GM18517 (cell line): Measurements from ENCODE around the gene DRC3.
"Not testable (repeated sequence)": the region's sequence is repeated elsewhere in the genome, so short reads cannot be mapped to it uniquely, and the experiment has no call there.

ENCODE experiments used
- ATAC-seq: cut with Tn5 transposase; IDR thresholded peaks from one replicate; pipeline ENCODE4 v1.9.1; 2021; ENCODE audit warnings: mild to moderate bottlenecking, moderate library complexity; ENCODE audit not compliant: unreplicated experiment

DRC3 gene

DNA sequence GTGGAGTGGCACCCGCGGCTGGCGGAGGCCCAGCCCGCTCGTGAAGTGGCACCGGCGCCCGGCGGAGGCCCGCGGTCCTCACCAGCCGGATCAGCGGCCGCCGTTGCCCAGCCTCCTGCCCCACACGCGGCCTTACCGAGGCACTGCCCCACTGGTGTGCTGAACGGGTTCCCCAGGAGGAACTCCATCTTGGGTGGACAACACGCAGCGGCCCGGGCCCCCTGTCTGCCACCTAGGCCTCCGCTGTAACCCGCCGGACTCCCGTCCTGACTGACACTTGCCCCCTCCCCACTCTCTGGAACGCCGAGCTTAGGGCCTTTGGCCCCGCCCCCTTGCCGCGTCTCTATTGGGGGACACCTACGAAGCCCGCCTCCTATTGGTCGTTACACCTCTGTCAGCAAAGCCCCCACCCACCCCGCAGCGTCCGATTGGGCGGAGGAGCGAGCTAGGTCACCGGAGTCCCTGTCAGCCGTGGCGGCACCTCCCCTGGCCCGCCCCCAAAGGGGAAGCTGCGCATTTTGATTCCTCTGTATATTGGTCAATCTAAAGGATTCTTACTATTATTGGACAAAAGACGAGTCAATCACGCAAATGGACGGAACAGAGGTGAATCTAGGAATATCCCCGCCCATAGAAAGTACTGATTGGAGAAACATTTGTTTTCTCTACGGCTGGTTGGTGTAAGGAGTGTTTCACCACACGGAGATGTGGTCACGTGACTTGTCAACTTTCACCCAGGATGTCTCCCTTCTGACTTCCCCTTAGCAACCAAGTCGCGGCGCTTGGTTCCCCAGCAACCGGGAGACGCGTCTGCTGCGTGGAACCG lies at the start of gene DRC3, which contains the start of gene TOM1L2:
DRC3 (plus strand) TSS at position 737 of the 826 bp plus-strand sequence. CDS start 4,737 bp downstream, outside the sequence.
TOM1L2 (minus strand) TSS at position 275 of the 826 bp plus-strand sequence; CDS start at position 188, 87 bp downstream.
- ATAC-seq: peak; percentile 93

- ATAC-seq: no peak
These were observed 48.4 kb upstream of the DRC3 start for GRCh38 chr17:17924131-17924856.

DNA sequence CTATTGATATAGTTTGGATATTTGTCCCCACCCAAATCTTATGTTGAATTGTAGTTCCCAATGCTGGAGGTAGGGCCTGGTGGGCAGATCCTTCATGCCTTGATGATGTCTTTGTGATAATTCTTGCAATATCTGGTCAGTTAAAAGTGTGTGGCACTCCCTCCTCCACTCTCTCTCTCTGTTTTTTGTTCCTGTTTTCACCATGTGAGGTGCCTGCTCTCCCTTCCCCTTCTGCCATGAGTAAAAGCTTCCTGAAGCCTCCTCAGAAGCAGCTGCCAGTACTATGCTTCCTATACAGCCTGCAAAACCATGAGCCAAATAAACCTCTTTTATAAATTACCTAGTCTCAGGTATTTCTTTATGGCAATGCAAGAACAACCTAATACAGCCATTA lies 47.8 kb upstream of the DRC3 start:
- ATAC-seq: no peak

GRCh38 chr17:17926036-17926435 lies 46.6 kb upstream of the DRC3 start:
- ATAC-seq: no peak

DNA sequence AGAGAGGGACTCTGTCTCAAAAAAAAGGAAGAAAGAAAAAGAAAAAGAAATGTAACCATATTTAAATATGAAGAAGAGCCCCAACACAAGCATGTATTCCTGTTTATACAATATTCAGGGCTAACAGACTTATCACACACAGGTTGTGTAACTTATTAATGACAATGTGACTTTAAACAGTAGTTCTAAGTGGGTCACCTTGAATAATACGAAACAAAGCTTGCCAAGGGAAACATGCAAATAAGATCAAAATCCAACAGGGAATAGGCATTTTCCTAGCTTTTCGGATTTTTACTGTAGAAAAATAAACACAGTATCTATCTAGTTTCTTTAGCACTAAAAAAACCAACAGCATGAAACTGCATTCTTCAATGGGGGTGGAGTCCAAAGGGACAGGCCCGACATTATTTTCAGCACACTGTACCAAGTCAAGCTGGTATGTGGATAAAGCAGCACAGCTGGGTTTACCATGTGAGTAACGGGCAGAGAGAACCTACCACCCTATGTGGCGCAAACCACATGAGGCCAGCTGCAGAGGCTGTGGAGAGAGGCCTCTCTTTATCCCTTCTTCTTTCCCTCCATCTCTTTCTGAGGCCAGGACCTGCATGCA lies 45.7 kb upstream of the DRC3 start:
- ATAC-seq: no peak

DNA sequence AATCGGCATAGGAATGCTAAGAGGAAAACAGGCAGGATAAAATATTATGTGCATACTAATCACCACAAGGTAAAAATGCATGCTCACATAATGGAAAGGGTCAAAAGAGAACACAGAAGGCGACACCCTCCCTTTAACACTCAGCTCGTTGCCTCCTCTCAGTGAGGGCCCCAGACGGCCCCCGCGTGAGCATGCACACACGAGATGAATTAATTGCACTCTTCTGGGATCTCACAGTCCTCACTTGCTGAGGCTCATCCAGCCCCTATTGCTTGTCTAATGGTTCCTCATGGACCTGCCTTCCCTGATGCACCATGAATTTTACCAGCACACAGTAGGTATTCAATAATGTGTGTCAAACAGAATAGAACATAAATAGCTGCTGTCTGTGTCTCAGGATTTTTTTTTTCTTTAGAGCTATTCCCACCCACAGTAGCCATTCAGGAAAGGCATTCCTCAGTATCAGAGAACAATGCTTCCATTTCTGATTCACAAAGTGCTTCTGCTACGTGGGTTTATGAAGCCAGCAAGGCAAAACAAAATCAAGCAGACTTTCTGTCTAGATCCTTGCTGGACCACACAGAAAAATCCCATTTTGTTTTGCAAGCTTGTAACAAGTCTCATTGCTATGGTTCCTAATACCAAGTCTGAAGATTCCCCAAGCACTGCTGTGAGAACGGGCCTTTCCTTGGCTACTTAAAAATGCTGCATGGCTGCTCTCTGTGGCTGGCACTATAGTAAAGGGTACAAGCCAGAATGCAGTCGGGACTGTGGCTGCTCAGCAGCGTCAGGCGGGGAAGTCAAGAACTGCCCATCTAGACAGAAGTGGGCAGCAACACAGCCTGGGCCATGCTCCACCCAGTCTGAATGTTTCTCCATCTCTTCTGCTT lies 44.0 kb upstream of the DRC3 start:
- no peak for ATAC-seq

DNA sequence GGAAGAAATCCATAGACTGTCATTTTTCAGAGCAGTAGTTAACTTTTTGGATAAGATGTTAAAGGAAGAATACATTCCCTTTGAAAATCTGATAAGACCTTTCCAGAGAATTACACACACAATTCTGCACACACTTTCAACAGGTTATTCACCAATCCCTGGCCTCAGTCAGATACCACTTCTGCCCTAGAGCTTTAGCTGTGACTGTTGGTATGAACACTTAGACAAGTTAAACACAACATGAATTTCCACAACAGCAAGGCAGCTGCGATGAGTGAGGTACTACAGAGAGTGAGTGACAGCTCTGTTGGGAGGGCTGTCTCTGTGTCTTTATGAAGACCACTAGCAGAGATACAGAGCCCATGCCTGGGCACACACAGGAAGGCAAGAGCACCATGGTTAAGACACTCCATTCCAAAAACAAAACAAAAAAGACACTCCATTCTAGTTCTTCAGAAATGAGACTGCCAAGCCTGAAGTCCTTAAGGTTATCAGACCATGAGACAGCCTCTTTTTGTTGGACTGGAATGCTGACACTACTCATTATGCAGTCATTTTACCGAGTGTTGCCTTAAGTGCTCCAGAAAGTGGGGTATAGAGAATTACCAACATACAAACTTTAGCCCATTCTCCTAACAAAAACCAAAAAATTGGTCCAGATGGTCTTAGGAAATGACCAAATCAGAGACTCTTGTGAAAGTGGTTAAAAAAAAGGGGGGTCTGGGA lies 42.8 kb upstream of the DRC3 start:
- no peak for ATAC-seq

- no peak for ATAC-seq
These were observed 42.0 kb upstream of the DRC3 start for GRCh38 chr17:17930674-17931073.

DNA sequence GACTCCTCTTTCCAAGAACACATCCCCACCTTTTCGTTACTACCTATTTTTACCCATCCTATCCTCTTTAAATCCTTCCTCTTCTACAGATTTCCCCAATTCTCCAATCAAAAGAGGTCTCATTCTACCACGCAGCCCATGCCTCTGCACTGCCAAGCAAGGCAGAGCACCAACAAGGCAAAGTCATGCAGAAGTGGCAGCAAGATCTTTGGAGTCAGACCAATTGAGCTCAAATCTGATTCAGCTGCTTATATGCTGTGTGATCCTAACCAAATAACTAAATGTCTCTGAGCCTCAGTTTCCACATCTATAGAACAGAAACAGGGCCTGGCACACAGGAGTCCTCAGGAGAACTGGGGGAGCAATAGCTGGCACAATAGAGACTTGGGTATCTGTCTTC lies 41.5 kb upstream of the DRC3 start:
- no peak for ATAC-seq

DNA sequence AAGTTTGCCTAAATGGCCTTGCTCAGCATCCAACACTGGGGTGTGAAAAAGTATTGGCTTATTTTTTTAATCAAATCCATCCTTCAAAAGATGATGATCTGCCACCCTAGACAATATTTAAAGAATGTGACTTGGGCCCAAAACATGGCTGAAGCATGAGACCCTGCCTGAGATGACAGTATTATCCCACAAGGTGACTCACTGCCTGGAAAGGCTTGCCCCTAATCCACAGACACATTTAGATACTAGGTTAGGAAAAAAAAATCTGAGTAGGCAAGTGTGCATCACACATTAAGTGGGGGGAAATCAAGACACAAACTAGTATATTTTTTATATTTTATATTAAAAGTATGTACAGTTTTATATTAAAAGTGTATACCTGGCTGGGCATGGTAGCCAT lies 38.9 kb upstream of the DRC3 start:
- no peak for ATAC-seq

- no peak for ATAC-seq
These were observed 38.4 kb upstream of the DRC3 start for GRCh38 chr17:17934214-17934613.

- ATAC-seq: no peak
These were observed 37.9 kb upstream of the DRC3 start for GRCh38 chr17:17934806-17935205.

- ATAC-seq: no peak
These were observed 37.1 kb upstream of the DRC3 start for GRCh38 chr17:17935321-17936271.

DNA sequence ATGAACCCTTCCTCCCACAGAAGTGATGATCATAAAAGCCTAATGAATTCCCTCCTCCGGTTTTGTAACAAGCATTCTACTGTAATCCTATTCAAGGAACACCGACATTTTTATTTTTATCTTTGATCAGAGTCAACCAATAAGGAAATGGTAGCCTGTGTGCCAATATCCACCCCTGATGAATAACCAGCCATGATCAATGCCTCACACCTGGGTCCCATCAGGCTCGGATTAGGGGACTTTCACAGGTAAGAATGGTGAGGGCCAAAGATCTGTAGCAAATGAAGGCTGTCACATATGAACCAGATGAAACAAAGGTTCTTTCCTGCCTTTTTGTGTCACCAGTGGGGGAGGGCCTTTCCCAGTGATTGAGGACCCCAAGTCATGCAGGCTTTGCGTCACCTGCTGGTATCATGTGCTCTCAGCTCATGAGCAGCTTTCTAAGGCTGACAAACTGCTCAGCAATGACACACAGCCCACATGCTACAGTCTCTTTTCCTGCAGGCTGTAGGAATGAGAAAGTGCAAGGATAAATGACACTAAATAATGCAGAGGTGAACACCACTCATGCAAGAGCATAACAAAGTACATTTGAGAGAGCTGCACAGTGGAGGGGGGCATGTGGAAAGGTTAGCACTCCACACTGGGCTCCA lies 35.3 kb upstream of the DRC3 start:
- ATAC-seq: no peak

- no peak for ATAC-seq
These were observed 34.7 kb upstream of the DRC3 start for GRCh38 chr17:17937958-17938357.

DNA sequence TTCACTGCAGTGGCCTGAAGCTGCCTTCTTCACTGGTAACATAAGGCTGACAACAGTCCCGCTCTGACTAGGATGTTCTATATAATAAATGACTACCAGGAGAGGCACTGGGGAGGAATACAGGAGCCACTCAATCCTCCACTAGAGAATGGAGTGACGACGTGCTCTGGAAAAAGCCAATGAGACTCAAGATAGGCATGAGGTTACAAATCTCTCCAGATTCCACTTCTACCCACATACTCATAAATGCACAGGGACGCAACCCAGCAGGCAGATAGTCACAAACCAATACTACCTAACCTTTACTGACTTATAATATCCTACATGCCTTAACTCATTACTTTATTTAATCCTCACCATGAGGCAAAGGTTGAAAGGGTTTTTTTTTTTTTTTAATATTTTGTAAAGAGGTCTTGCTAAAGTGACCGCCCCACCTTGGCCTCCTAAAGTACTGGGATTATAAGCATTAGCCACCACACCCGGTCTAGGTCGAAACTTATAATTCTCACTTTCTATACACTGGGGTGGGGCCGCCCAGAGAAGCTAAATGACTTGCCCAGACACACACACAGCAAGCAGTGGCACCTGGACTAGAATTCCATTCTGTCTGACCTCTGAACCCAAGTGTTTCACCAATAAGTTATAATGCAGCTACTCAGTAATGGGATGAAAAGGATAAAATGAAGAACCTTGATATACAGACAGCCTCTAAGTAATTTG lies 34.1 kb upstream of the DRC3 start:
- ATAC-seq: no peak

GRCh38 chr17:17939941-17940340 lies 32.7 kb upstream of the DRC3 start:
- ATAC-seq: not testable (repeated sequence)

DNA sequence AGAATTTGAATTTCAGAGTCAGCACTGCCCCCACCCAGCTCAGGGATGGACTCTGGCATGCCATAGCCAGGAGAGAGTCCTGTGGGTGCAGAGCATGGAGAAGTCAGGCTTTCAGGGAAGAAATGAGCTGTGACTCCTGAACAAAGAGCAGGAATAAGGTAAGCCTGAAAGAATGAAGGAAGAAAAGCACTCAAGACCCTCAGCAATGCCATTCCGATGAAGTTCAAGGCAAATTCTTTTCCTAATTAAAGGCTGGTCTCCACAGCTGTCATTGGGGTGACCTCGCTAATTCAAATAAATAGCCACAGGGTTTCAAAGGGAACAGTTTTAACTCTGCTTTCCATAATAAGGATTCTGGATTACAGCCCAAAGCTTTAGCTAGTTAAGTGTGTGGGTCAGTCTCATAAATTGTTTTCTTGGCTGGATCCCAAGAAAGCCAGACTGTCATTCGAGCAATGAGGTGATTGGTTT lies 32.2 kb upstream of the DRC3 start:
- ATAC-seq: no peak
